ENCODE measurements around the gene FXYD4. TPM values are rescaled to one million over a fixed set of nuclear protein-coding genes. Genes with fewer than 3 reads are reported as not detected.
"Not testable (repeated sequence)": the region's sequence is repeated elsewhere in the genome, so short reads cannot be mapped to it uniquely, and the experiment has no call there.

The FXYD4 gene
- total RNA-seq, 6 experiments from 2014 or later: not detected

- DNase-seq: no peak
- Mint-ChIP-seq H3K27ac (peak overlapping the region; percentile 29), H3K9me3 (no peaks in the 10 kb centered on the region), H3K4me3 (no peak overlapping the region), H3K27me3 (ENCODE audit: insufficient read depth) (no peaks in the 10 kb centered on the region; the same call in 1 of the 2 replicates), H3K36me3 (ENCODE audit: low read depth) (peaks cover 56% of the 10 kb centered on the region), H3K4me1 (ENCODE audit: low read depth) (peaks cover 47% of the 10 kb centered on the region)
- TF ChIP-seq CTCF (IDR thresholded peaks at IDR 0.05): no peak
These were observed 18.9 kb downstream of the FXYD4 start for GRCh38 chr10:43390333-43390732.

- TF ChIP-seq CTCF (IDR thresholded peaks at IDR 0.05): peak; percentile 75
- H3K27me3 Mint-ChIP-seq (ENCODE audit: insufficient read depth): no peaks in the 10 kb centered on the region; the same call in 1 of the 2 replicates
- peaks cover 59% of the 10 kb centered on the region for H3K36me3 Mint-ChIP-seq (ENCODE audit: low read depth)
- peak; percentile 67 for DNase-seq
- peak overlapping the region; percentile 29 for H3K27ac Mint-ChIP-seq
- H3K4me1 Mint-ChIP-seq (ENCODE audit: low read depth): peaks cover 52% of the 10 kb centered on the region
- H3K4me3 Mint-ChIP-seq: no peak overlapping the region
- H3K9me3 Mint-ChIP-seq: no peaks in the 10 kb centered on the region
These were observed 19.3 kb downstream of the FXYD4 start for GRCh38 chr10:43390759-43391158.

DNA sequence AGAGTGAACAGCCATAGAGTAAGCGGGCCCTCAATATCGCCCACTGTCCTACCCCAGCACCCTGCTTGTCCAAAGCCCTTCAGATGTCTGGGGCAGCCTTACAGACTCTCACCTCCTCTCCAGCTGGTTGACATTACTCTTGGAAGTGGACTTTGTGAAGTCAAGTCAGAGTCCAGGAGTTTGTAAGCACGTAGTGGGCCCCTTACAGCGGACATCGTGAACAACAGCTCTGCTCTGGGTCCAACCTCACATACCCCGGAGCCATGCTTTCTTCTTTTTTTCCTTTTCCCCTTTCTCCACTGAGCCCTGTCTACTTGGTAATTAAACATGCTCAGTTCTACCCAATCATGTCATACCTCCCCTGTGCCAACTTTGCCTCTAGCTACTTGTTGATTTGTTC is 20.1 kb downstream of the FXYD4 start:
- Mint-ChIP-seq H3K9me3 (no peaks in the 10 kb centered on the region), H3K4me3 (no peak overlapping the region), H3K4me1 (ENCODE audit: low read depth) (peaks cover 58% of the 10 kb centered on the region), H3K36me3 (ENCODE audit: low read depth) (peaks cover 56% of the 10 kb centered on the region), H3K27me3 (ENCODE audit: insufficient read depth) (peaks cover 4% of the 10 kb centered on the region; the same call in 1 of the 2 replicates), H3K27ac (peak overlapping the region; percentile 66; the same call in 1 of the 2 replicates)
- no peak for TF ChIP-seq CTCF (IDR thresholded peaks at IDR 0.05)
- DNase-seq: no peak

- H3K27me3 Mint-ChIP-seq (ENCODE audit: insufficient read depth): peaks cover 7% of the 10 kb centered on the region
- no peak overlapping the region for H3K4me3 Mint-ChIP-seq
- H3K9me3 Mint-ChIP-seq: no peaks in the 10 kb centered on the region
- H3K36me3 Mint-ChIP-seq (ENCODE audit: low read depth): peaks cover 44% of the 10 kb centered on the region
- DNase-seq: no peak
- peak overlapping the region; percentile 70 for H3K27ac Mint-ChIP-seq
- TF ChIP-seq CTCF (IDR thresholded peaks at IDR 0.05): no peak
- peaks cover 55% of the 10 kb centered on the region for H3K4me1 Mint-ChIP-seq (ENCODE audit: low read depth)
These were observed 21.3 kb downstream of the FXYD4 start for GRCh38 chr10:43392748-43393147.

DNA sequence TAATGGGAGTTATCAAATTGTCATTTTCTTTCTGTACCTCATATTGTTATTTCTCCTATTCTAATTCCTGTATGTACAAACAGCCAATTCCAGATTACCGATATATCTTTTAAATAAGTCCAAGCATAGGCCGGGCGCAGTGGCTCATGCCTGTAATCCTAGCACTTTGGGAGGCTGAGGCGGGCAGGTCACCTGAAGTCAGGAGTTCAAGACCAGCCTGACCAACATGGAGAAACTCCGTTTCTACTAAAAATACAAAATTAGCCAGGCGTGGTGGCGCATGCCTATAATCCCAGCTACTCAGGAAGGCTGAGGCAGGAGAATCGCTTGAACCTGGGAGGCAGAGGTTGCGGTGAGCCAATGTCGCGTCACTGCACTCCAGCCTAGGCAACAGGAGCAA is 21.8 kb downstream of the FXYD4 start:
- Mint-ChIP-seq H3K4me1 (ENCODE audit: low read depth) (peaks cover 58% of the 10 kb centered on the region), H3K27ac (peak overlapping the region; percentile 70), H3K36me3 (ENCODE audit: low read depth) (peaks cover 40% of the 10 kb centered on the region)
- H3K4me3 Mint-ChIP-seq; DNase-seq; H3K9me3 Mint-ChIP-seq; H3K27me3 Mint-ChIP-seq (ENCODE audit: insufficient read depth): not testable (repeated sequence)

GRCh38 chr10:43393606-43394360 is 22.3 kb downstream of the FXYD4 start:
- Mint-ChIP-seq H3K36me3 (ENCODE audit: low read depth) (peaks cover 35% of the 10 kb centered on the region), H3K9me3 (no peaks in the 10 kb centered on the region), H3K4me1 (ENCODE audit: low read depth) (peaks cover 62% of the 10 kb centered on the region), H3K27me3 (ENCODE audit: insufficient read depth) (peaks cover 7% of the 10 kb centered on the region), H3K4me3 (no peak overlapping the region), H3K27ac (peak overlapping the region; percentile 61)
- TF ChIP-seq CTCF (IDR thresholded peaks at IDR 0.05): no peak
- DNase-seq: no peak
